Parathyroid adenoma (tissue), 2 donors: ENCODE results near the gene PAX3.

Experiments used
- H2AFZ ChIP-seq: fragments of 300-600 bp; sonication (generic); one replicate; pipeline ENCODE4 v1.7.0; 2017; ENCODE audit warnings: antibody characterized with exemption, mild to moderate bottlenecking
- H3K27ac ChIP-seq: fragments of 300-600 bp; sonication (generic); one replicate; pipeline ENCODE4 v1.7.0; 2017
- H3K27me3 ChIP-seq: fragments of 300-600 bp; sonication (generic); one replicate; pipeline ENCODE4 v1.7.0; 2017; ENCODE audit warnings: low read length; ENCODE audit not compliant: control insufficient read depth, insufficient read depth
- H3K36me3 ChIP-seq: fragments of 300-600 bp; sonication (generic); one replicate; pipeline ENCODE4 v1.7.0; 2017; ENCODE audit warnings: low read length; ENCODE audit not compliant: control insufficient read depth, insufficient read depth
- H3K4me1 ChIP-seq: fragments of 300-600 bp; sonication (generic); one replicate; pipeline ENCODE4 v1.7.0; 2017; ENCODE audit warnings: control low read depth
- H3K4me2 ChIP-seq: fragments of 300-600 bp; sonication (generic); one replicate; pipeline ENCODE4 v1.7.0; 2017; ENCODE audit warnings: low read length
- H3K4me3 ChIP-seq: fragments of 300-600 bp; sonication (generic); one replicate; pipeline ENCODE4 v1.7.0; 2017; ENCODE audit warnings: low read depth, low read length
- H3K79me2 ChIP-seq: fragments of 300-600 bp; sonication (generic); one replicate; pipeline ENCODE4 v1.7.0; 2017; ENCODE audit warnings: control low read depth
- H3K9ac ChIP-seq: fragments of 300-600 bp; sonication (generic); one replicate; pipeline ENCODE4 v1.7.0; 2017; ENCODE audit warnings: mild to moderate bottlenecking
- H3K9me3 ChIP-seq: fragments of 300-600 bp; sonication (generic); one replicate; pipeline ENCODE4 v1.7.0; 2017; ENCODE audit warnings: low read length; ENCODE audit not compliant: control insufficient read depth
- CTCF ChIP-seq: fragments of 300-600 bp; sonication (generic); IDR thresholded peaks from one replicate; pipeline ENCODE4 v1.7.0; 2017; ENCODE audit warnings: antibody characterized with exemption, mild to moderate bottlenecking
- donor health status: primary hyperparathyroidism.

The PAX3 gene

GRCh38 chr2:222271854-222272253, 26.9 kb downstream of the PAX3 start:
- Histone ChIP-seq H3K79me2 (no peaks in the 10 kb centered on the region), H3K36me3 (no peaks in the 10 kb centered on the region), H3K27ac (no peak overlapping the region), H3K4me3 (no peak overlapping the region), H3K4me1 (no peaks in the 10 kb centered on the region), H3K27me3 (no peaks in the 10 kb centered on the region), H3K9ac (no peak overlapping the region), H2AFZ (no peak overlapping the region), H3K9me3 (no peaks in the 10 kb centered on the region), H3K4me2 (no peak overlapping the region)
- no peak for TF ChIP-seq CTCF

GRCh38 chr2:222270396-222270795, 28.4 kb downstream of the PAX3 start:
- Histone ChIP-seq H3K4me1 (no peaks in the 10 kb centered on the region), H3K27ac (no peak overlapping the region), H3K36me3 (no peaks in the 10 kb centered on the region), H3K4me3 (no peak overlapping the region), H3K9me3 (no peaks in the 10 kb centered on the region), H3K4me2 (no peak overlapping the region), H3K9ac (no peak overlapping the region), H3K79me2 (no peaks in the 10 kb centered on the region), H3K27me3 (no peaks in the 10 kb centered on the region), H2AFZ (no peak overlapping the region)
- no peak for TF ChIP-seq CTCF

GRCh38 chr2:222269132-222269531, 29.7 kb downstream of the PAX3 start:
- no peaks in the 10 kb centered on the region for H3K79me2 ChIP-seq
- no peak overlapping the region for H3K9ac ChIP-seq
- no peak overlapping the region for H3K4me2 ChIP-seq
- H3K27ac ChIP-seq = no peak overlapping the region
- H3K9me3 ChIP-seq = no peaks in the 10 kb centered on the region
- TF ChIP-seq CTCF = no peak
- no peaks in the 10 kb centered on the region for H3K36me3 ChIP-seq
- no peak overlapping the region for H2AFZ ChIP-seq
- H3K27me3 ChIP-seq = no peaks in the 10 kb centered on the region
- H3K4me3 ChIP-seq = no peak overlapping the region
- no peaks in the 10 kb centered on the region for H3K4me1 ChIP-seq

- H3K36me3 ChIP-seq = no peaks in the 10 kb centered on the region
These were observed 30.3 kb downstream of the PAX3 start for GRCh38 chr2:222268311-222268990.

More at GRCh38 chr2:222268311-222268990, 30.3 kb downstream of the PAX3 start:
- no peak overlapping the region for H2AFZ ChIP-seq
- H3K27me3 ChIP-seq = no peaks in the 10 kb centered on the region
- no peaks in the 10 kb centered on the region for H3K79me2 ChIP-seq
- H3K4me1 ChIP-seq = no peaks in the 10 kb centered on the region
- TF ChIP-seq CTCF = no peak
- no peak overlapping the region for H3K27ac ChIP-seq
- H3K4me2 ChIP-seq = no peak overlapping the region
- no peaks in the 10 kb centered on the region for H3K9me3 ChIP-seq
- H3K9ac ChIP-seq = no peak overlapping the region
- H3K4me3 ChIP-seq = no peak overlapping the region
